KMS-11 (cell line): ENCODE measurements around the gene SPEM3.

Experiments used
- H2AFZ ChIP-seq: fragments of 200-600 bp; sonication (generic); 2 replicates; pipeline ENCODE4 v1.6.1; 2016; ENCODE audit warnings: antibody characterized with exemption, mixed run types, low read depth
- H3K27ac ChIP-seq: fragments of 200-600 bp; sonication (generic); 2 replicates; pipeline ENCODE4 v1.6.1; 2016; ENCODE audit warnings: mild to moderate bottlenecking, mixed run types
- H3K27me3 ChIP-seq: fragments of 200-600 bp; sonication (generic); 2 replicates; pipeline ENCODE4 v1.6.1; 2017; ENCODE audit warnings: mild to moderate bottlenecking, low read depth, mixed run types, moderate library complexity; ENCODE audit not compliant: insufficient read depth
- H3K36me3 ChIP-seq: fragments of 200-600 bp; sonication (generic); 2 replicates; pipeline ENCODE4 v1.6.1; 2017; ENCODE audit warnings: mild to moderate bottlenecking, mixed run types; ENCODE audit not compliant: insufficient read depth
- H3K4me1 ChIP-seq: fragments of 200-600 bp; sonication (generic); 2 replicates; pipeline ENCODE4 v1.6.1; 2016; ENCODE audit warnings: mild to moderate bottlenecking, low read depth, mixed run types; ENCODE audit not compliant: poor library complexity, severe bottlenecking
- H3K4me2 ChIP-seq: fragments of 200-600 bp; sonication (generic); 2 replicates; pipeline ENCODE4 v1.7.0; 2016; ENCODE audit warnings: mild to moderate bottlenecking, mixed run types
- H3K4me3 ChIP-seq: fragments of 200-600 bp; sonication (generic); IDR thresholded peaks from 2 replicates; pipeline ENCODE4 v1.6.1; 2017; ENCODE audit warnings: low read depth, low read length, mixed read lengths; ENCODE audit not compliant: insufficient read depth
- H3K79me2 ChIP-seq: fragments of 200-600 bp; sonication (generic); 2 replicates; pipeline ENCODE4 v1.6.1; 2016; ENCODE audit warnings: low read depth, mixed run types; ENCODE audit not compliant: insufficient read depth
- H3K9ac ChIP-seq: fragments of 200-600 bp; sonication (generic); 2 replicates; pipeline ENCODE4 v1.6.1; 2016; ENCODE audit warnings: mild to moderate bottlenecking, mixed run types
- H4K20me1 ChIP-seq: fragments of 200-600 bp; sonication (generic); 2 replicates; pipeline ENCODE4 v1.6.1; 2016; ENCODE audit warnings: mild to moderate bottlenecking, mixed run types; ENCODE audit not compliant: insufficient read depth
- CTCF ChIP-seq: fragments of 200-600 bp; sonication (generic); conservative IDR thresholded peaks from 2 replicates; pipeline ENCODE4 v1.6.1; 2017; ENCODE audit warnings: low read depth, mild to moderate bottlenecking, antibody characterized with exemption, low read length, moderate library complexity, mixed read lengths

The SPEM3 gene

GRCh38 chr17:7408252-7408727 is 20.4 kb upstream of the SPEM3 start:
- H3K27me3 ChIP-seq: no peaks in the 10 kb centered on the region
- no peaks in the 10 kb centered on the region for H3K36me3 ChIP-seq
- H3K4me1 ChIP-seq: no peaks in the 10 kb centered on the region
- no peaks in the 10 kb centered on the region for H3K79me2 ChIP-seq
- H3K27ac ChIP-seq: no peak overlapping the region
- H4K20me1 ChIP-seq: no peaks in the 10 kb centered on the region
- no peak overlapping the region for H3K4me2 ChIP-seq
- H3K9ac ChIP-seq: no peak overlapping the region
- TF ChIP-seq CTCF: no peak
- H2AFZ ChIP-seq: no peak overlapping the region
- H3K4me3 ChIP-seq: no peak overlapping the region

DNA sequence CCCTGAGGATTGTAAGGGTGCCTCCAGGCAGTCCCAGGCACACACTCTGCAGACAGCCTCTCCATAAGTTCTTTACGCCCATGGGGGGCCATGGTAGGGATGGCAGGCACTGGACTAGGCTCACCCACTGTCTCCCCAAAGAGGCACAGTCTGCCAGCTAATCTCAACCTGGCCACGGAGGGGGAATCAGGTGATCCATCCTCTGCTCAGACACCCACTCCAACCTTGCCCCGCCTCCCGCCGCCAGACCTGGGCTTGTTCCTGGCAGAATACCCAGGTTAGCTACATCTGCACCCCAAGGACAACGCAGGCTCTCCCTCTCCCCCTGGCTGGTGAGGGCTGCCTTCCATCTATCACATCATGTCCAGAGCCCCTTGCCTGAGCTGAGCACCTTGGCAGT is 19.8 kb upstream of the SPEM3 start:
- Histone ChIP-seq H3K36me3 (no peaks in the 10 kb centered on the region), H3K4me3 (no peak overlapping the region), H4K20me1 (no peaks in the 10 kb centered on the region), H3K4me1 (no peaks in the 10 kb centered on the region), H3K27ac (no peak overlapping the region), H2AFZ (no peak overlapping the region), H3K27me3 (no peaks in the 10 kb centered on the region), H3K9ac (no peak overlapping the region), H3K79me2 (no peaks in the 10 kb centered on the region), H3K4me2 (no peak overlapping the region)
- no peak for TF ChIP-seq CTCF

DNA sequence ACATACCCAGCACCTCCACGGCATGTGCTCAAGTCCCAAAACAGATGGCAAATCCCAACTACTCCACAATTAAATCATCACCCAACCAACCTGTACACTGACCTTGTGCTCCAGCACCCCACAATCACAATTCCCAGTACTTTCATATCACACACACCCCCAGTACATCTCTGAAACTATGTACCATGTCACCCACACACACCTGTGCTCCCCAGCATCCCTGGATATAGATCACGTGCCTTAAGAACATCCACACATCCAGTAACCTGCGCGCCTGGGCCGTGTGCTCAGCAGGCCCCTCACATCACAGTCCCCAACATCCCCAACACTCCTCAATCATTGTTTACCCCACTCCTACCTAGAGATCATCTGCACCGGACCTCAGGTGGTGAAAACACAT is 18.9 kb upstream of the SPEM3 start:
- Histone ChIP-seq H3K9ac (no peak overlapping the region), H4K20me1 (no peaks in the 10 kb centered on the region), H3K27ac (no peak overlapping the region), H3K4me3 (no peak overlapping the region), H2AFZ (no peak overlapping the region), H3K4me2 (no peak overlapping the region), H3K4me1 (no peaks in the 10 kb centered on the region), H3K36me3 (no peaks in the 10 kb centered on the region), H3K27me3 (no peaks in the 10 kb centered on the region), H3K79me2 (no peaks in the 10 kb centered on the region)
- TF ChIP-seq CTCF: no peak

- no peak for TF ChIP-seq CTCF
- no peaks in the 10 kb centered on the region for H3K4me1 ChIP-seq
- no peak overlapping the region for H3K27ac ChIP-seq
- H3K27me3 ChIP-seq: no peaks in the 10 kb centered on the region
- H3K9ac ChIP-seq: no peak overlapping the region
- no peaks in the 10 kb centered on the region for H4K20me1 ChIP-seq
- no peaks in the 10 kb centered on the region for H3K79me2 ChIP-seq
- H3K4me3 ChIP-seq: no peak overlapping the region
- no peaks in the 10 kb centered on the region for H3K36me3 ChIP-seq
- no peak overlapping the region for H2AFZ ChIP-seq
- H3K4me2 ChIP-seq: no peak overlapping the region
Measured at GRCh38 chr17:7410634-7411426, 17.8 kb upstream of the SPEM3 start.
